NCI-H1417 treated with DMSO at 0.1 percent for 48 hours (cell line): ENCODE measurements around the gene SNRPB.
"Not testable (repeated sequence)": the region's sequence is repeated elsewhere in the genome, so short reads cannot be mapped to it uniquely, and the experiment has no call there.

Experiments used
- DNase-seq: peaks from one replicate; lab custom pipeline; 2025; lab: John Stamatoyannopoulos, UW

SNRPB gene

GRCh38 chr20:2470423-2471193 is at the start of gene SNRPB:
SNRPB (minus strand) TSS chr20:2470789; CDS start chr20:2470690, 99 bp downstream.
- DNase-seq: peak; percentile 97

- DNase-seq: no peak
Measured at GRCh38 chr20:2519115-2519809, 48.7 kb upstream of the SNRPB start.

- no peak for DNase-seq
Measured at GRCh38 chr20:2518558-2518957, 48.0 kb upstream of the SNRPB start.

- no peak for DNase-seq
Measured at GRCh38 chr20:2518096-2518495, 47.5 kb upstream of the SNRPB start.

- DNase-seq: no peak
Measured at GRCh38 chr20:2516399-2516798, 45.8 kb upstream of the SNRPB start.

- no peak for DNase-seq
Measured at GRCh38 chr20:2515203-2515602, 44.6 kb upstream of the SNRPB start.

- DNase-seq: no peak
Measured at GRCh38 chr20:2509794-2510193, 39.2 kb upstream of the SNRPB start.

GRCh38 chr20:2509468-2509781 is 38.8 kb upstream of the SNRPB start:
- no peak for DNase-seq

GRCh38 chr20:2508631-2509467 is 38.3 kb upstream of the SNRPB start, which contains the start of gene ZNF343:
ZNF343 (minus strand) TSS chr20:2508915; CDS start chr20:2493895, 15,020 bp downstream.
- peak; percentile 87 for DNase-seq

GRCh38 chr20:2507875-2508630 is 37.5 kb upstream of the SNRPB start:
- DNase-seq: no peak

- no peak for DNase-seq
Measured at GRCh38 chr20:2507464-2507863, 36.9 kb upstream of the SNRPB start.

- not testable (repeated sequence) for DNase-seq
Measured at GRCh38 chr20:2506426-2506825, 35.8 kb upstream of the SNRPB start.

GRCh38 chr20:2504803-2505202 is 34.2 kb upstream of the SNRPB start:
- not testable (repeated sequence) for DNase-seq

- not testable (repeated sequence) for DNase-seq
Measured at GRCh38 chr20:2502808-2503384, 32.3 kb upstream of the SNRPB start.

- no peak for DNase-seq
Measured at GRCh38 chr20:2485661-2486060, 15.1 kb upstream of the SNRPB start.

GRCh38 chr20:2485080-2485479 is 14.5 kb upstream of the SNRPB start:
- no peak for DNase-seq

- DNase-seq: no peak
Measured at GRCh38 chr20:2483504-2483903, 12.9 kb upstream of the SNRPB start.

- DNase-seq: no peak
Measured at GRCh38 chr20:2480381-2480780, 9.8 kb upstream of the SNRPB start.

- no peak for DNase-seq
Measured at GRCh38 chr20:2476742-2477615, 6.4 kb upstream of the SNRPB start.
